ENCODE results near the gene GAB2.

DNA sequence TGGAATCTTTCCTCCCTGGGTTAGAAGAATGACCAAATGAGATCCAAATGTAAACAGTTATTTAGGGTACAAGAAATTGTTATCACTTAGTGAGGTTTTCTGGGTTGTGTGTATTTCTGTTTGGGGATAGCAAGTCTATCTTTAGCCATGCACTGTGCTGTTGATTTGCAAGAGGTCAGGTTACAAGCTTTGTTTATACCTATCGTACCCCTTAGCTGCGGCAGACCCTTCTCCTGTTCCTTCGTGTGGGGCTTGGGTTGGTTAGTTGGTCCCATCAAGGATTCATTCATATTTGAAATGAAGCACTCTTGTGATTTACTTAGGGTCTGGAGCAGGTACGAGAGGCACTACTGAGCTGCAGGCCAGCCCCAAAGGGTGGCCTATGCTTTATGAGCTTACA is 156.3 kb downstream of the GAB2 start:
- TF ChIP-seq CTCF (IDR thresholded peaks at IDR 0.05) (no peak), POLR2AphosphoS5 (IDR thresholded peaks at IDR 0.05; ENCODE audit: low read depth, low read length) (no peak)
